K562 (cell line): ENCODE results near the gene SIX3.

Experiments used
- ZNF347 ChIP-seq: fragments of 450-650 bp; formaldehyde crosslinking; IDR thresholded peaks from 2 replicates; pipeline ENCODE4 v1.4.0; 2020; ENCODE audit warnings: low read depth, mild to moderate bottlenecking, moderate library complexity
- TF ChIP-seq, protein P1 (sequence below): sonication (generic); formaldehyde crosslinking; IDR thresholded peaks from 2 replicates; pipeline ENCODE4 v1.8.0; 2022; ENCODE audit warnings: missing genetic modification reagents, mild to moderate bottlenecking, moderate library complexity, borderline replicate concordance

DNA sequence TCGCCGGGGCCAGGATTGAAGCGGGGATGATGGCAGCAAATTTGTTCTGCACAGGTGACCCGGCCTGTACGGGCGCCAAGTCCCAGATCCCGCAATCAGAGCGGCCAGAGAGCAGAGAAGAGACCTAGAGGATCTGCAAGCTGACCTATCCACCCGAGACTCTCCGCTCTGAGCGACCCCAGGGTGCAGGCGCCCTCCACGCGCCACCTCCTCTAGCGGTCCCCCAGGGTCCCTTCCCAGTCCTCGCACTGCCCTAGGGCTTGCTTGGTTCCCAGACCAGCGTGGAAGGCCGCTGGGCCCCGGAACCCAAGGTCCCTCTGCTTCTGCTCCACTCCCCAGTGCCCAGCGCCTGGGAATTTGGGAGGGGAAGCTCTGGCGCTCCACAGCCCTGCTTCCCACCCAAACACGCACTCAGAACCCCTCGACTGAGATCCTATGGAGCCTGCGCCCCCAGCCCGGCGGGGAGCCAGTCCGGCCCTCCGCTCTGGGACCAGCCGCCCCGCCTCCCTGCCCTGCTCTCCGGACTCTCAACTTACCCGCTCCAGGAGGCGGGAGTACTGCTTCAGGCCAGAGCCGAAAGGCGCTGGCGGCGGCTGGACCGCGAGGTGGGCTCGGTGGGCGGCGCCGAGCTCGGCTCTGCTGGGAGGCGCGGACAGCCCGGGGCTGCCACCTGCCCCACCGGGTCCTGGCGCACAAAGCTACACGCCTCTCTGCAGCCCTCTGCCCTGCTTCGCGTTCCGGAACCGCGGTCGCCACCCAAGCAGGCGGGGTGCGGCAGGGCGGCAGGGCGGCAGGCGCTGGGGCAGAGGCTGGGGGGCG, 3.0 kb upstream of the SIX3 start:
- no peak for TF ChIP-seq ZNF347 (CRISPR knock-in tag)
- TF ChIP-seq, protein P1, sequence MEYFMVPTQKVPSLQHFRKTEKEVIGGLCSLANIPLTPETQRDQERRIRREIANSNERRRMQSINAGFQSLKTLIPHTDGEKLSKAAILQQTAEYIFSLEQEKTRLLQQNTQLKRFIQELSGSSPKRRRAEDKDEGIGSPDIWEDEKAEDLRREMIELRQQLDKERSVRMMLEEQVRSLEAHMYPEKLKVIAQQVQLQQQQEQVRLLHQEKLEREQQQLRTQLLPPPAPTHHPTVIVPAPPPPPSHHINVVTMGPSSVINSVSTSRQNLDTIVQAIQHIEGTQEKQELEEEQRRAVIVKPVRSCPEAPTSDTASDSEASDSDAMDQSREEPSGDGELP (CRISPR knock-in tag), result no peak
